CD4-positive, alpha-beta T cell treated with Interleukin-12 subunit alpha and Interleukin-12 subunit beta, for 1 hour (primary cell): ENCODE measurements around the gene KCNMB3.
"Not testable (repeated sequence)": the region's sequence is repeated elsewhere in the genome, so short reads cannot be mapped to it uniquely, and the experiment has no call there.

Experiments
- DNase-seq: peaks from one replicate; pipeline ENCODE4 v3.0.0-alpha.2; 2020

Gene KCNMB3

GRCh38 chr3:179250803-179251476 is at the start of gene KCNMB3:
TSS of gene KCNMB3 (minus strand) at chr3:179251114. CDS start at chr3:179250990, 124 bp downstream.
- no peak for DNase-seq

GRCh38 chr3:179299999-179300613 is 49.2 kb upstream of the KCNMB3 start:
- no peak for DNase-seq

GRCh38 chr3:179299316-179299715 is 48.4 kb upstream of the KCNMB3 start:
- no peak for DNase-seq

DNA sequence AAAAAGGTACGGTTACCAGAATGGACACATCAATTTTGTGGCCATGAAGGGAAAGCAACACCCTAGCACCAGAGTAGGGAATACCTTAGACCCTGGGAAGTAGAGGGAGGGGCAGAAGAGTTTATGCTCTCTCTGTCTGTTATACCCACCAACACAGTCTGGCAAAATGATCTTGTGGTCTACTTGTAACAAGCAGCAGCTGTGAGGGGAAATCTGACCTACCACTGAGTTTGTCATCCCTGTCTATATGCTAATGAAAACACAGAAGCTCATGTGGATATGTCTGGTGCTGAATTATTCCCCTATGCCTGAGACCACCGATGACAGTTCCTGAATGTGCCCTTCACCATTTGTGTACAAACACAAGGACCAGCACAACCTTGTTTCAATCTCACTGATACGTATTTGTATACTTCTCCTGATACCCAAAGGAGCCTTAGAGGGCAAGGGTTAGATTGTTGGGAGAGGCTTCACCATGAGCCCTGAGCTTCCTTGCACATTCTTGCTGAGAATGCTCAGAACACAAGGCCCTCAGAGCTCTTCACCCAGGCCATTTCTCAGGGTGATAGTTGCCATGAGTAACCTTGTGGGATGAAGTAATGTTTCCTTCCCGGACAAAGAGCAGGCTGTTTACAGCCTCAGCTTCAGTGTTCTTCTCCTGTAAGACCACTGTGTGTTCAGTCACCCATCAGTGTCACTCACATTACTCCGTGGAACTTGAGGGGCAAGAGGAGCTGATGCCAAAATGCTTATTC is 47.2 kb upstream of the KCNMB3 start:
- DNase-seq: no peak

DNA sequence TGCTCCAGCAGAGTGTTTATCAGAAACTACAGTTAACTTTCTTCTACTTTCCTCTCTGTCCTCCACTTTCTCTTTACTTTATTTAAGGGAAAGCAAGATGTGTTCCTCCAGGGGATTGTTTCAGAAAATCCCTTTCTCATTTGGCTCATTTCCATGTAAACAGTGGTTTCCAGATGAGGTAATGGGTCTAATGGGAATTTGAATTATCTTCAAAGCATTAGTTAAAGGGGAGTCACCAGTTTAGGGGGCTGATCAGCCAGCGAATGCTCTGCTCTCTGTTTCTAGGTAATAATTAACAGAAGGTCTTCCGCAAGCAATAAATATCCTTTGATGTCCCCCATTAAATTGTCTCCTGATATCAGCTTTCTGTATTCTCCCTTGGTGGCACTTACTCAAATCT is 41.5 kb upstream of the KCNMB3 start:
- no peak for DNase-seq

- no peak for DNase-seq
Measured at GRCh38 chr3:179289295-179289694, 38.4 kb upstream of the KCNMB3 start.

- DNase-seq: no peak
Measured at GRCh38 chr3:179288845-179289244, 37.9 kb upstream of the KCNMB3 start.

- no peak for DNase-seq
Measured at GRCh38 chr3:179286331-179286730, 35.4 kb upstream of the KCNMB3 start.

- DNase-seq: no peak
Measured at GRCh38 chr3:179281825-179282224, 30.9 kb upstream of the KCNMB3 start.

GRCh38 chr3:179279837-179280236 is 28.9 kb upstream of the KCNMB3 start:
- DNase-seq: no peak

DNA sequence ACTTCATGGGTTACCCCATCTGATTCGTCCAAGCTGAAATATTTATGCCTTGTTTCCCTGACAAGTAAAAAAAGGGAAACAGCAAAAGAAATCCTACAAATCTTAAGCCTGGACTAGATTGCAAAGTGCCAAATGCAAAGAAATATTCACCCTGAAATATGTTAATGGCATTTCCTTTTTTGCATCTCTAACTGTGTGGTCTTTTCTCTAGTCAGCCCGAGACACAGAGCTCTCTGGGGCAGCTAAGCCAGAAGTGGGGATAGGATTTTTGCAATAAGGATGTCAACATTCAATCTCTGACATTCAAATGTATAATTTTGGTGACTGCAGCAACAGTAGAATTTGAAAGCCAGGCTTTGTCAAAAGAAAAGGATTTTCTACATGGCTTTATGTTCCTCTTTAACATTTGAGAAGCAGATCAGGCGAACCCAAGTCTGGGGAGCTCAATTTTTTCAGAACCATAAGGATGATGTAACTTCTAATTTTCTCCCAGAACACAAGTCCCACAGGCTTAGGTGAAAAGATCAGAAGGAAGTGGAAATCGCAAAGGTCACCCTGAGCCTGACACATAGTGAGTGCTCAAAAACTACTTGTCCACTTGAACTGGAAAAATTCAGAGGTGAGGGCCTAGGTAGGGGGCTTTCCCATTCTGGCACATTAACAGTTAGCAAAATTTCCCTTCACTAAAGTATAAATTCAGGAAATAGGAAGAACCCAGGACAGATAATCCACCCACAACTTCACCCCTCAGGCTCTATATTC is 28.2 kb upstream of the KCNMB3 start:
- no peak for DNase-seq

GRCh38 chr3:179278151-179278550 is 27.2 kb upstream of the KCNMB3 start:
- DNase-seq: no peak

- DNase-seq: no peak
Measured at GRCh38 chr3:179276743-179277142, 25.8 kb upstream of the KCNMB3 start.

- no peak for DNase-seq
Measured at GRCh38 chr3:179276001-179276400, 25.1 kb upstream of the KCNMB3 start.

DNA sequence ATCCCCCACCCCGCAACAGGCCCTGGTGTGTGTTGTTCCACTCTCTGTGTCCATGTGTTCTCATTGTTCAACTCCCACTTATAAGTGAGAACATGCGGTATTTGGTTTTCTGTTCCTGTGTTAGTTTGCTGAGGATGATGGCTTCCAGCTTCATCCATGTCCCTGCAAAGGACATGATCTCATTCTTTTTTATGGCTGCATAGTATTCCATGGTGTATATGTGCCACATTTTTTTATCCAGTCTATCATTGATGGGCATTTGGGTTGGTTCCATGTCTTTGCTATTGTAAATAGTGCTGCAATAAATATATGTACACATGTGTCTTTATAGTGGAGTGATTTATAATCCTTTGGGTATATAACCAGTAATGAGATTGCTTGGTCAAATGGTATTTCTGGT is 23.5 kb upstream of the KCNMB3 start:
- DNase-seq: not testable (repeated sequence)

GRCh38 chr3:179272385-179272784 is 21.5 kb upstream of the KCNMB3 start:
- no peak for DNase-seq

DNA sequence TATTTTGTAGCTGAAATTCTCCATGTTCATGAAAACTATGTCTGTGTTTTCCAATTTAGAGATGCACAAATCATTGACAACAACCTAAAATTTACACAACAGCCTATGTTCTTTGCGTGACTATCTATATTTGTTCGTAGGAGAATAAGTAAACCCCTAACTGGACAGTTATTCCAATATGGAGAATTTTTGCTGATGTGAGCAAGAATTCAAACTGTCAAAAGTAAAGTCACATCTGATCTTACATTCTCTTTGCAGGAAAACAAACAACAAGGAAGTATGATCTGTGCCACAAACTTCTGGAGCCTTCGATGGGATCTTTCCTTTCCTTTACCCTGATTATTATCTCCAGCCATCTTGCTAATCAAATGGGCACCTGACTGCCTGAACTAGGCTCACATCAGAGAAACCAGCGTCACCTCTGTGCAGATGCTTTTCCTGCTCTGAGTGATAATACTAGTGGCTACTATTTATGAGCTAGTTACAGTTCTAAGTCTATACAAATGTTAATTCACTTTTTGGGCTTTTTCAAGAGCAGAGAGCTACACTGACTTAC is 18.3 kb upstream of the KCNMB3 start:
- DNase-seq: no peak

- DNase-seq: no peak
Measured at GRCh38 chr3:179268400-179269051, 17.6 kb upstream of the KCNMB3 start.

DNA sequence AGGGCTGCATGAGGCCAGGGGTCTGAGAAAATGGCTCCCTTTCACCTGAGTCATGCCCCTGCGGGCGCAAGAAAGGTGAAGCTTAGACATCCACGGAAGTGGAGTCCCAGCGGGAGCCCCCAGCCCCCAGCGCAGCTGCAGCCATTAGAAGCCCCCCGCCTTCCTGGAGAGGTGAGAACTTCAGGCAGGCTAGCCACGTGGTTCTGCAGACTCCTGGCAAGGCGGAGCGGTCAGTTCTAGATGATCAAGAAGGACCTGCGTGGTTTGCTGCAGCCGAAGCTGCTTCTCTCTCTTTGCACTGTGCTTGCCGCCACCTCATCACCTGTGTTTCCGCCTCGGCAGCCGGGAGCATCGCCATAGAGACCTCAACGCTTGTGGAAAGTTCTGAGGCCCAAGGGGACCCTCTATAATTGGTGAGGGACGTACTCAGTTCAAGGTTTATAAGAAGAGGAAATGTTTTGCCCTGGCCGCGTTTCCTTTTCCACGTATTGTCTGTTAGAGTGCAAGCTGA is 15.8 kb upstream of the KCNMB3 start:
- no peak for DNase-seq

- no peak for DNase-seq
Measured at GRCh38 chr3:179265875-179266274, 15.0 kb upstream of the KCNMB3 start.

- DNase-seq: no peak
Measured at GRCh38 chr3:179265092-179265491, 14.2 kb upstream of the KCNMB3 start.

- no peak for DNase-seq
Measured at GRCh38 chr3:179264449-179264848, 13.5 kb upstream of the KCNMB3 start.
